Esophagus muscularis mucosa (tissue), 4 donors: Measurements from ENCODE around the gene GTF2F2.

ENCODE experiments used
- CTCF ChIP-seq, 3 experiments: fragments of 200-600 bp in 2 of 3; fragments of 450-650 bp in 1 of 3; sonication (generic) in 2 of 3; IDR thresholded peaks; one replicate each; pipeline ENCODE4 v1.5.1; 2017 to 2019; ENCODE audit warnings: antibody characterized with exemption in 3 of 3, mild to moderate bottlenecking in 2 of 3, moderate library complexity in 1 of 3
- EP300 ChIP-seq: sonication (generic); formaldehyde crosslinking; IDR thresholded peaks from one replicate; pipeline ENCODE4 v1.6.1; 2017; ENCODE audit warnings: antibody characterized with exemption
- POLR2A ChIP-seq: fragments of 450-650 bp; IDR thresholded peaks from one replicate; pipeline ENCODE4 v1.6.1; 2017; ENCODE audit warnings: antibody characterized with exemption, moderate library complexity, mild to moderate bottlenecking, low read depth
- POLR2AphosphoS5 ChIP-seq, 2 donors: sonication (generic); formaldehyde crosslinking; IDR thresholded peaks; one replicate each; pipeline ENCODE4 v1.6.1; 2017; ENCODE audit warnings: antibody characterized with exemption in 2 of 2

- TF ChIP-seq POLR2AphosphoS5 (IDR thresholded peaks at IDR 0.05) (no peak), CTCF (IDR thresholded peaks at IDR 0.05) (no peak), EP300 (no peak), POLR2A (no peak)
Measured at GRCh38 chr13:45240143-45240542, 119.8 kb downstream of the GTF2F2 start.
